OCI-LY3 (cell line): ENCODE data around the gene AFF1.

Source experiments
- H2AFZ ChIP-seq: fragments of 200-600, 300-600 bp; shearing (Covaris generic); 2 replicates; pipeline ENCODE4 v1.6.0; 2014; ENCODE audit warnings: antibody characterized with exemption, low read depth, low read length
- H3K27ac ChIP-seq: fragments of 200-600, 300-600 bp; sonication (generic); 2 replicates; pipeline ENCODE4 v1.5.1; 2014; ENCODE audit warnings: mild to moderate bottlenecking, low read length, moderate library complexity, mixed read lengths
- H3K27me3 ChIP-seq: fragments of 200-600, 300-600 bp; sonication (generic); 2 replicates; pipeline ENCODE4 v1.6.1; 2014; ENCODE audit warnings: low read depth, low read length, mixed read lengths
- H3K36me3 ChIP-seq: fragments of 200-600, 300-600 bp; sonication (generic); replicated peaks from 2 replicates; pipeline ENCODE3; 2014; ENCODE audit warnings: low read depth, low read length, mixed read lengths
- H3K4me1 ChIP-seq: fragments of 300-600, 200-600 bp; sonication (generic); 2 replicates; pipeline ENCODE4 v1.6.1; 2014; ENCODE audit warnings: low read length, mixed read lengths
- H3K4me2 ChIP-seq: fragments of 200-600, 300-600 bp; sonication (generic); 2 replicates; pipeline ENCODE4 v1.6.1; 2014; ENCODE audit warnings: low read length, mixed read lengths
- H3K4me3 ChIP-seq: fragments of 300-600, 200-600 bp; sonication (generic); 2 replicates; pipeline ENCODE4 v1.5.1; 2014; ENCODE audit warnings: antibody characterized with exemption, mild to moderate bottlenecking, low read length, moderate library complexity
- H3K79me2 ChIP-seq: fragments of 300-600, 200-600 bp; shearing (Covaris generic); 2 replicates; pipeline ENCODE4 v1.6.1; 2014; ENCODE audit warnings: mild to moderate bottlenecking, low read length, mixed read lengths
- H3K9ac ChIP-seq: fragments of 300-600, 200-600 bp; shearing (Covaris generic); 2 replicates; pipeline ENCODE4 v1.6.0; 2014; ENCODE audit warnings: mild to moderate bottlenecking, low read length, moderate library complexity
- H3K9me3 ChIP-seq: fragments of 200-600, 300-600 bp; shearing (Covaris generic); 2 replicates; pipeline ENCODE4 v1.6.1; 2014; ENCODE audit warnings: low read length, mixed read lengths; ENCODE audit not compliant: insufficient read depth
- H4K20me1 ChIP-seq: fragments of 200-600, 300-600 bp; sonication (generic); 2 replicates; pipeline ENCODE4 v1.6.1; 2016; ENCODE audit warnings: low read length, mixed read lengths; ENCODE audit not compliant: insufficient read depth
- EZH2phosphoT487 ChIP-seq: fragments of 200-600 bp; shearing (Covaris generic); IDR thresholded peaks from 2 replicates; pipeline ENCODE4 v1.6.1; 2018; ENCODE audit warnings: antibody characterized with exemption, mixed run types, low read depth
- TF ChIP-seq, protein P1 (sequence below): fragments of 200-600, 300-600 bp; sonication (generic); IDR thresholded peaks from 2 replicates; pipeline ENCODE4 v1.5.1; 2014; ENCODE audit warnings: antibody characterized with exemption, low read length, low read depth

Gene AFF1

DNA sequence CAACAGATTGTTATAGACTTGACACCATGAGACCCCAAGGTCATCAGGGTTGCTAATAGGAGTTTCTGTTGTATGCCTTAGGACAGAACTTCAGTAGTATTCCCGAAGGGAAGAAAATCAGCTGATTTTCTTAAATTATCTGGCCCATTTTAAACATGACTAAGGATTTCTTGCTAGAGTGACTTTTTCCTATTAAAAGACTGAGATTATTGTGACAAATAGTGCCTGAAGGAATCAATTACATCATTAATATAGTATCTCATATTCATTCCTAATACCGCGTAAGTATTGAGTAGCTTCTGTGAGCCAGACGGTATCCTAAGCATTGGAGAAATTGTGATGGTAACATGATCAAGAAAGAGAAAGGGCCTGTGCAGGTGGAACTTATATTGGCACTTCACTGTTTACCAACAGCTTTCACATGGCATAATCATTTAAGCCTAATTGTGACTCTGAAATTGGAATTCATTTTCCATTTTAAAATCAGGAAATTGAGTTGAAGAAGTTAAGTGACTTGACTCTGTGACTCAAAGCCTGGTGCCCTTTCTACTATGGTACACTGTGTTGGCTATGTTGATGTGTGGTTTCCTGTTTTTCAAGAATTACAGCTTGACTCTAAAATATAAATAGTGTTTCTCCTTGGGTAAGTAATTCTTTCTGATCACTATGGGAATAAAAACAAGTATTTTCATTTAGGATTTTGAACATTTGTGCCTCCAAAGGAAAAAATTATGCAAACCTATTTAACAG, 4.1 kb downstream of the AFF1 start:
- H4K20me1 ChIP-seq, result peaks cover 39% of the 10 kb centered on the region
- H3K9me3 ChIP-seq, result no peaks in the 10 kb centered on the region
- peak overlapping the region; percentile 23 for H3K4me3 ChIP-seq
- no peaks in the 10 kb centered on the region for H3K36me3 ChIP-seq
- TF ChIP-seq, protein P1, sequence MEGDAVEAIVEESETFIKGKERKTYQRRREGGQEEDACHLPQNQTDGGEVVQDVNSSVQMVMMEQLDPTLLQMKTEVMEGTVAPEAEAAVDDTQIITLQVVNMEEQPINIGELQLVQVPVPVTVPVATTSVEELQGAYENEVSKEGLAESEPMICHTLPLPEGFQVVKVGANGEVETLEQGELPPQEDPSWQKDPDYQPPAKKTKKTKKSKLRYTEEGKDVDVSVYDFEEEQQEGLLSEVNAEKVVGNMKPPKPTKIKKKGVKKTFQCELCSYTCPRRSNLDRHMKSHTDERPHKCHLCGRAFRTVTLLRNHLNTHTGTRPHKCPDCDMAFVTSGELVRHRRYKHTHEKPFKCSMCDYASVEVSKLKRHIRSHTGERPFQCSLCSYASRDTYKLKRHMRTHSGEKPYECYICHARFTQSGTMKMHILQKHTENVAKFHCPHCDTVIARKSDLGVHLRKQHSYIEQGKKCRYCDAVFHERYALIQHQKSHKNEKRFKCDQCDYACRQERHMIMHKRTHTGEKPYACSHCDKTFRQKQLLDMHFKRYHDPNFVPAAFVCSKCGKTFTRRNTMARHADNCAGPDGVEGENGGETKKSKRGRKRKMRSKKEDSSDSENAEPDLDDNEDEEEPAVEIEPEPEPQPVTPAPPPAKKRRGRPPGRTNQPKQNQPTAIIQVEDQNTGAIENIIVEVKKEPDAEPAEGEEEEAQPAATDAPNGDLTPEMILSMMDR, result no peak
- no peak for TF ChIP-seq EZH2phosphoT487
- peak overlapping the region; percentile 19; the same call in 1 of the 2 replicates for H3K9ac ChIP-seq
- peak overlapping the region; percentile 59 for H3K4me2 ChIP-seq
- H2AFZ ChIP-seq, result no peak overlapping the region
- H3K27me3 ChIP-seq, result no peaks in the 10 kb centered on the region
- H3K27ac ChIP-seq, result peak overlapping the region; percentile 44
- H3K79me2 ChIP-seq, result peaks cover 71% of the 10 kb centered on the region
- H3K4me1 ChIP-seq, result peaks cover 37% of the 10 kb centered on the region

DNA sequence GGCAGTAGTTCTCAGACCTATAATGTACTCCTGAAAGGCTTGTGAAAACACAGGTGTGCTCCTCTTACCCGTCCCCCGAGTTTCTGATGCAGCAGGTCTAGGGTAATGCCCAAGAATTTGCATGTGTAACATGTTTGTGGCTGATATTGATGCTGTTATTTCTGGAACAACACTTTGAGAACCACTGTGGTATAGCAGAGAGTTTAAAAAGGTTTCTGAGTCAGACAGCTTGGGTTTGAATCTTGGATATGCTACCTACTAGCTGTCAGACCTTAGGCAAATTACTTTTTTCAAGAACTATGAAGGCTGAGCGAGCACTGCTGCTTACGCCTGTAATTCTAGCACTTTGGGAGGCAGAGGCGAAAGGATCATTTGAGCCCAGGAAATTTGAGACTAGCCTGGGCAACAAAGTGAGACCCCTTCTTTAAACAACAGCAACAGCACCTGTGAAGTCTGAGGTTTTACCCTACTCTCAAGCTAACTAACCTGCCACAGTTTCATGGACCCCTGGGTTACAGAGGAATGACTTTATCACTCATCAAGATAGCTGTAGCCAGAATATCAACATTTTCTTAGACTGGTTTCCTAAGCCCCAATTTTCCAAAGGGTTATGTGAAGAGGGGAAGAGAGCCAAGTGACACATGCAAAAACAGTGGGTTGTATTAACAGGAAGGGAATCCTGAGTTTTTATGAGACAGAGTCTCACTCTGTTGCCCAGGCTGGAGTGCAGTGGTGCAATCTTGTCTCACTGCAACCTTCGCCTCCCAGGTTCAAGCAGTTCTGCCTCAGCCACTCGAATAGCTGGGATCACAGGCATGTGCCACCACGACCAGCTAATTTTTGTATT, 5.1 kb downstream of the AFF1 start:
- Histone ChIP-seq H3K27me3 (no peaks in the 10 kb centered on the region), H4K20me1 (peaks cover 45% of the 10 kb centered on the region), H3K9ac (peak overlapping the region; percentile 19; the same call in 1 of the 2 replicates), H3K79me2 (peaks cover 78% of the 10 kb centered on the region), H3K4me1 (peaks cover 37% of the 10 kb centered on the region), H3K36me3 (no peaks in the 10 kb centered on the region), H2AFZ (no peak overlapping the region), H3K4me2 (peak overlapping the region; percentile 59), H3K9me3 (no peaks in the 10 kb centered on the region), H3K27ac (peak overlapping the region; percentile 44), H3K4me3 (peak overlapping the region; percentile 23)
- TF ChIP-seq EZH2phosphoT487, result no peak
- TF ChIP-seq, protein P1, result no peak

GRCh38 chr4:86940920-86941460, 6.2 kb downstream of the AFF1 start:
- H3K27ac ChIP-seq, result no peak overlapping the region
- no peaks in the 10 kb centered on the region for H3K36me3 ChIP-seq
- H4K20me1 ChIP-seq, result peaks cover 51% of the 10 kb centered on the region
- no peaks in the 10 kb centered on the region for H3K9me3 ChIP-seq
- H3K9ac ChIP-seq, result no peak overlapping the region
- TF ChIP-seq, protein P1, result no peak
- no peak for TF ChIP-seq EZH2phosphoT487
- H3K4me2 ChIP-seq, result no peak overlapping the region
- no peak overlapping the region for H3K4me3 ChIP-seq
- peaks cover 37% of the 10 kb centered on the region for H3K4me1 ChIP-seq
- peaks cover 82% of the 10 kb centered on the region for H3K79me2 ChIP-seq
- H3K27me3 ChIP-seq, result no peaks in the 10 kb centered on the region
- no peak overlapping the region for H2AFZ ChIP-seq

DNA sequence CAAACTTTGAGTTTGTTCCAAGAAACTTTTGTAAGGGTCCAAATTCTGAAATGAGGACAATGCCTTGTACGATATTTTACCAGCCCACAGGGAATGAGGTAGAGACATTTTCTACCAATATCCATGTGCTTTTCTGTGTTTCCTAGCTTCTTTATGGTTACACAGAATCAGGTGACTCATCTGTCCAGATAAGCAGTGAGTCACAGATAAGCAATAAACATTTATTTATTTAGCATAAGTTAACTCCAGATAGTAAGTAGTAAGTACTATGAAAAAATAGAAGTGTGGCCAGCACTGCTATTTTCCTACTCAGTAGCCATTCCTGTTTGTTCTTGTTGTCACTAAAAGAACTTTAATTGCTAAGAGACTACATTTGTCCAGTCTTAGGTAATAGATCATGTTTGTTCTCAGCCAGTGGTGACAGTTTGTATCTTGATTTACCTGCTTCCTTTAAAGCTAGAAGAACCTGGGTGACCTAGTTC, 7.4 kb downstream of the AFF1 start:
- Histone ChIP-seq H2AFZ (no peak overlapping the region), H3K4me3 (no peak overlapping the region), H3K4me2 (no peak overlapping the region), H3K27me3 (no peaks in the 10 kb centered on the region), H3K36me3 (no peaks in the 10 kb centered on the region), H3K9me3 (no peaks in the 10 kb centered on the region), H4K20me1 (peaks cover 61% of the 10 kb centered on the region), H3K4me1 (peaks cover 32% of the 10 kb centered on the region), H3K79me2 (peaks cover 85% of the 10 kb centered on the region), H3K9ac (no peak overlapping the region), H3K27ac (no peak overlapping the region)
- TF ChIP-seq, protein P1, result no peak
- TF ChIP-seq EZH2phosphoT487, result no peak
